Activated CD8-positive, alpha-beta T cell treated with anti-CD3 and anti-CD28 coated beads for 36 hours (primary cell): Measurements from ENCODE around the gene MRPL45. TPM values are rescaled to one million over a fixed set of nuclear protein-coding genes. Genes with fewer than 3 reads are reported as not detected.

ENCODE experiments used
- ATAC-seq: fragments of 200-7000 bp; cut with Tn5 transposase; one replicate; pipeline ENCODE4 v1.10.0; 2021; ENCODE audit warnings: mild to moderate bottlenecking, moderate library complexity
- CTCF ChIA-PET: fragments of 350-600 bp; sonication (Branson Sonifier 250); formaldehyde crosslinking; loops from one replicate; lab custom pipeline; 2021; ENCODE audit warnings: antibody characterized with exemption; lab: Charles Lee
- POLR2A ChIA-PET: fragments of 350-600 bp; sonication (Branson Sonifier 250); formaldehyde crosslinking; loops from one replicate; lab custom pipeline; 2021; ENCODE audit warnings: antibody characterized with exemption; lab: Charles Lee
- DNase-seq: peaks from one replicate; pipeline ENCODE4 v3.0.0-alpha.2; 2020
- H3K27ac Mint-ChIP-seq: one replicate; pipeline ENCODE4 v1.8.0; 2021; ENCODE audit warnings: mild to moderate bottlenecking, mixed read lengths
- H3K27me3 Mint-ChIP-seq: one replicate; pipeline ENCODE4 v1.8.0; 2021; ENCODE audit warnings: mixed read lengths
- H3K36me3 Mint-ChIP-seq: one replicate; pipeline ENCODE4 v1.8.0; 2021; ENCODE audit warnings: low read depth, mixed read lengths
- H3K4me1 Mint-ChIP-seq: one replicate; pipeline ENCODE4 v1.8.0; 2021; ENCODE audit warnings: low read depth, mixed read lengths
- H3K4me3 Mint-ChIP-seq: one replicate; pipeline ENCODE4 v1.8.0; 2021; ENCODE audit warnings: mild to moderate bottlenecking, moderate library complexity, mixed read lengths
- H3K9me3 Mint-ChIP-seq: one replicate; pipeline ENCODE4 v1.8.0; 2021; ENCODE audit warnings: mixed read lengths
- CTCF ChIP-seq: fragments of 200-600 bp; IDR thresholded peaks from one replicate; pipeline ENCODE4 v1.8.0; 2022; ENCODE audit warnings: antibody characterized with exemption, mild to moderate bottlenecking
- intact Hi-C: fragments of 100-400 bp; cut with micrococcal nuclease; formaldehyde crosslinking; loops from one replicate; pipeline ENCODE4 v1.10.0; 2022
- total RNA-seq, 2 experiments: library from RNA; stranded (reverse); gene quantifications; one replicate each; pipeline ENCODE4 v1.2.3, GENCODE V29; 2021

The MRPL45 gene
- total RNA-seq, 2 experiments from 2014 or later: 54.3 to 54.6 TPM

DNA sequence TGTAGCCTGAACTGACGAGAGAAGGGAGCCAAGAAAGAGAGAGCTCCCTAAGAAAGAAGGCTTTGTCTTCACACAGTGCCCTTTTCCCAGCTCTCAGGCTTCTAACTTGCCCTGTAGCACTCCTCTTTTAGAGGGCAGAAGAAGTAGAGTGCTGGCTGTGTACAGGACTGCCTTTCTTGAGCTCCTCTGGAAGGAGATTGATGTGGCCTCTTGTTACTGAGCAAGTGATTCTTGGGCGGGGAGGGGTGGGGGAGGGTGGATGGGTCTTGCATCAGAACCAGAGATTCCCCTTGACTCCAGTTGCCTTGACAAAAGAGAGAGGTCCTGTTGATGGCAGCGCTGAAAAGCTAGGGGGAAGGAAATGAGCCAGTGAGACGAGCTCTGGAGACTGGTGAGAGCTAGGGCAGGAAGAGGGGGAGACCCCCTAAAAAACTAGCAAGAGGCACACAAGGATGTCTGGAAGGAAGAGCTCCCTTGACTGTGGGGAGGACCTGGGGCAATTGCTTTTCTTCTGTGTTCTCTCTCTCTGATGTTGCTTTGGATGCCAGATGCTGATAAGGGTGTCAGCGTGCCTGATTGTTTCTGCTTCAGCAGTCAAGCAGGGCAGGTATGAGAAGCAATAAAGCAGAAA lies 28.4 kb downstream of the MRPL45 start:
- intact Hi-C loops: no loop called here
- H3K27me3 Mint-ChIP-seq: no peaks in the 10 kb centered on the region
- DNase-seq: no peak
- no peak for TF ChIP-seq CTCF
- ChIA-PET POLR2A (interaction anchor here (1.1 kb wide), 1 partner anchor 89 kb away, joined by 5 read pairs; no protein-coding TSS in a partner anchor), CTCF (interaction anchor here (0.7 to 3.8 kb wide), 4 partner anchors 8 to 212 kb away, joined by 3 to 49 read pairs (median 10); no protein-coding TSS in a partner anchor)
- peak overlapping the region; percentile 68 for H3K27ac Mint-ChIP-seq
- H3K36me3 Mint-ChIP-seq: peaks cover 19% of the 10 kb centered on the region
- H3K4me1 Mint-ChIP-seq: peaks cover 7% of the 10 kb centered on the region
- ATAC-seq: no peak
- H3K4me3 Mint-ChIP-seq: no peak overlapping the region
- H3K9me3 Mint-ChIP-seq: no peaks in the 10 kb centered on the region

DNA sequence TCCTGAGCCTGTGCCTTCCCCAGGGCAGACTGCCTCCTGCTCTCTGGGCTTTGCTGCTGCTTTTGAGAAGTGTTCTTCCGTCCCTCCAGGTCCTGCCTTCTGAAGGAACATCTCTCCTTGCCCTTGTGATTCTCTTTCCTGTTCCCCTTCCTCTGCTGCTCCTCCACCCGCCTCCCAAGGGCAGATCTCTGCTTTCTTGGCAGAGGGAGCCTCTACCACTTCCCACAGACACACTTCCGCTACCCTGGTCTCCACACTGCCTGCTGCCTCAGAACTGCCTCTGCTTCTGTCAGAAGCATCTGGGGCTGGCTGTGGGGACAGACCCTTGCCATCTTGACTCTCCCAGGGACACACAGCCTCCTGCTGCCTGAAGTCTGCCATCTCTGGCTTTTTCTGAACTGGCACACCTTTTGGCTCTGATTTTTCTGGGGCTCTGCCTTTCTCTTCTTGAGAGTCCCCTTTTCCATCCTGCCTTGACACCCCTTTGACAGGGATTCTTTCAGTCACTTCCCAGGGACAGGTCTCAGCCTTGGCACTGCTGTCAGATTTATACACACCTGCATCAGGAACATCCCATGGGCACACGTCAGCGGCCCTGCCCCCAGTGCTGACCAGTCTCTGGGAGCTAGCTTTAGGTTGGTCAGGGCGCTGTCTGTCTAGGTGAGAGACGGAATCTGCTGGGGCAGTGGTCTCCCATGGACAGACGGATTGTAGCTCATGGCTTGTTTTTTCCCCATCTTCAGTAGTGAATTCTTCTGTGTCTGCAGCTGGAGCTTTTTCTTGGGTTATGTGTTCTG lies 30.2 kb downstream of the MRPL45 start:
- DNase-seq: no peak
- peak; percentile 41 for ATAC-seq
- TF ChIP-seq CTCF: no peak
- POLR2A ChIA-PET: no interaction called here
- H3K27me3 Mint-ChIP-seq: no peaks in the 10 kb centered on the region
- peaks cover 7% of the 10 kb centered on the region for H3K4me1 Mint-ChIP-seq
- H3K36me3 Mint-ChIP-seq: peaks cover 10% of the 10 kb centered on the region
- H3K9me3 Mint-ChIP-seq: no peaks in the 10 kb centered on the region
- H3K27ac Mint-ChIP-seq: no peak overlapping the region
- CTCF ChIA-PET: interaction anchor here (0.9 to 2.6 kb wide), 3 partner anchors 22 to 27 kb away, joined by 3 to 15 read pairs (median 3); no protein-coding TSS in a partner anchor
- intact Hi-C loops: no loop called here
- H3K4me3 Mint-ChIP-seq: no peak overlapping the region

- ChIA-PET POLR2A (interaction anchor here (0.7 kb wide), 1 partner anchor 16 kb away, joined by 4 read pairs; no protein-coding TSS in a partner anchor), CTCF (interaction anchor here (0.9 to 1.1 kb wide), 2 partner anchors 21 to 26 kb away, joined by 3 read pairs; no protein-coding TSS in a partner anchor)
- DNase-seq (no peak), ATAC-seq (no peak)
- Mint-ChIP-seq H3K4me1 (peaks cover 7% of the 10 kb centered on the region), H3K27ac (no peak overlapping the region), H3K36me3 (peaks cover 7% of the 10 kb centered on the region), H3K27me3 (no peaks in the 10 kb centered on the region), H3K9me3 (no peaks in the 10 kb centered on the region), H3K4me3 (no peak overlapping the region)
- intact Hi-C loops: no loop called here
- no peak for TF ChIP-seq CTCF
These were observed 31.0 kb downstream of the MRPL45 start for GRCh38 chr17:38327936-38328335.

GRCh38 chr17:38328620-38329019 lies 31.7 kb downstream of the MRPL45 start:
- intact Hi-C loops: no loop called here
- no peak for TF ChIP-seq CTCF
- H3K9me3 Mint-ChIP-seq: no peaks in the 10 kb centered on the region
- H3K4me3 Mint-ChIP-seq: no peak overlapping the region
- peaks cover 7% of the 10 kb centered on the region for H3K4me1 Mint-ChIP-seq
- ATAC-seq (no peak), DNase-seq (no peak)
- ChIA-PET POLR2A (interaction anchor here (1.1 kb wide), 1 partner anchor 21 kb away, joined by 3 read pairs; no protein-coding TSS in a partner anchor), CTCF (interaction anchor here (1.0 kb wide), 1 partner anchor 20 kb away, joined by 3 read pairs; no protein-coding TSS in a partner anchor)
- no peaks in the 10 kb centered on the region for H3K27me3 Mint-ChIP-seq
- peaks cover 3% of the 10 kb centered on the region for H3K36me3 Mint-ChIP-seq
- no peak overlapping the region for H3K27ac Mint-ChIP-seq
